HG03025 (cell line): ENCODE data around the gene PER2.
A peak's percentile ranks its signal among the peaks of the same experiment; 100 is the strongest.

Experiments
- ATAC-seq: cut with Tn5 transposase; IDR thresholded peaks from one replicate; pipeline ENCODE4 v1.9.1; 2021; ENCODE audit warnings: mild to moderate bottlenecking, moderate library complexity; ENCODE audit not compliant: unreplicated experiment, low FRiP score

PER2 gene

DNA sequence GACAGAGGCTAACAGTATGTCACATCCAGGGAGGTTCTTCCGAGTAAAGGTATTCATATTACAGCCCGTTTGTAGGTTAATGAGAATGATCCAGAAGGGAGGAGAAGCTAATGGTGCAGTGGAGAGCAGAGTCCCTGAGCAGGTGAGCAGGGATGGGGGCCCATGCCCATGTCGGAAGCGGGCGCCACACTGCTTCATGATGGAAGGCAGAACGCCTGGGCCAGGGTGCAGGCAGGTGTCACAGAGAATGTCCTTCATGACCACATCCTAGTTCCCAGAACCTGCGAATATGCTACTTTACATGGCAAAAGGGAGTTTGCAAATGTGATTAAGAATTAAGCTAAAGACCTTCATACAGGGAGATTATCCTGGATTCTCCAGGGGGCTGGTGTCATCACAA lies 52.6 kb downstream of the PER2 start:
- ATAC-seq, result no peak

GRCh38 chr2:238235331-238235732 lies 53.1 kb downstream of the PER2 start:
- no peak for ATAC-seq

DNA sequence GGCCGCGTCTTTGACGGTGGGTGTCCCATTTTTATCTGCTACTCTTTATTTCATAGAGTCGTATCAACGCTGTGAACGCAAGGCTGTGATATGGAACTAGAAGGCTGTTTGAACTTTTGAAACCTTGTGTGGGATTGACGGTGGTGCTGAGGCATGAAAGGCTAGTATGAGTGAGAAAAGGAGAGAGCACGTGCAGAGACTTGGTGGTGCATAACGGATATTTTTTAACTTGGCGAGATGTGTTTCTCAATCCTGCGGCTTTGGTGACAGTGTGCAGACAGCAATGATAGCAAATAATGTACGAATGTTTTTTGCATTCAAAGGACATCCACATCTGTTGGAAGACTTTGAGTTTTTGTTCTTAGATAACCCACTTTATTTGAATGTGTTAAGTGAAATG lies 54.8 kb downstream of the PER2 start:
- no peak for ATAC-seq

GRCh38 chr2:238231809-238232208 lies 56.6 kb downstream of the PER2 start:
- no peak for ATAC-seq

GRCh38 chr2:238231251-238231793 lies 57.1 kb downstream of the PER2 start:
- peak; percentile 58 for ATAC-seq

DNA sequence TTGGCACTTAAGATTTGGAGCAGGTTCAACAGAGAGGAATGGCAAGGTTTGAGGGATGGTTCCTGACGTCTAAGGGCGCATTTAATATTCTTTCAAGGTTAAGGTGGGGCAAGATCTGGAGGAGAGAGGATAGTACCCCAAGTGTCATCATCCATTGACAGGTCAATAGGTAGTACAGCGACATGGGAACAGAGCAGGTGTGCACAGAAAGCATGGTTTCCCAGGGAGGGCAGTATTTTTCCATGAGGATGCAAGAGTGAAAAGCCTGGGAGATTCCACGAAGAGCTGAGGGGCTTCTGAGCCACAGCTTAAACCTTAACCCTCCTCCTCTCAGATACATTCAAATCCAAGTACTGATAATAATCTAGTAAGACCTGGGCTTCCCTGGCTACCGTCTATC lies 57.7 kb downstream of the PER2 start:
- no peak for ATAC-seq

DNA sequence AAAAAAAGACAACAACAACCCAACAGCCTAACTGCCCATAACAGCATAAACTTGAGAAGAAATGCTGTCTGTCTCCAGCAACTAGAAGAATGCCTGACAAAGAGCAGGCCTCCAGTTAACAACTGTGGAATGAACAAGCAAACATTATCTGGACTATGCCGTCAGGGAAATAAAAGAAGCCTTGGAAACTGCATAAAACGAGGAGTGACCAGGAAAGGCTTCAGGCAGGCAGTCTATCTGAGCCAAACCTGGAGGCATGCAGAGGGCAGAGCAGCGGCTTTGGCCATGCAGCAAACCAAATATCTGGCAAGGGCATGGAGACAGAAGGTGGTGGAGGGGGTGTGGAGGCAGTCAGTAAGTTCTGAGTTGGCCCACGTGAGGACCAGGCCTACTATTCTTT lies 59.7 kb downstream of the PER2 start:
- no peak for ATAC-seq

GRCh38 chr2:238227587-238228032 lies 60.8 kb downstream of the PER2 start:
- ATAC-seq, result no peak

DNA sequence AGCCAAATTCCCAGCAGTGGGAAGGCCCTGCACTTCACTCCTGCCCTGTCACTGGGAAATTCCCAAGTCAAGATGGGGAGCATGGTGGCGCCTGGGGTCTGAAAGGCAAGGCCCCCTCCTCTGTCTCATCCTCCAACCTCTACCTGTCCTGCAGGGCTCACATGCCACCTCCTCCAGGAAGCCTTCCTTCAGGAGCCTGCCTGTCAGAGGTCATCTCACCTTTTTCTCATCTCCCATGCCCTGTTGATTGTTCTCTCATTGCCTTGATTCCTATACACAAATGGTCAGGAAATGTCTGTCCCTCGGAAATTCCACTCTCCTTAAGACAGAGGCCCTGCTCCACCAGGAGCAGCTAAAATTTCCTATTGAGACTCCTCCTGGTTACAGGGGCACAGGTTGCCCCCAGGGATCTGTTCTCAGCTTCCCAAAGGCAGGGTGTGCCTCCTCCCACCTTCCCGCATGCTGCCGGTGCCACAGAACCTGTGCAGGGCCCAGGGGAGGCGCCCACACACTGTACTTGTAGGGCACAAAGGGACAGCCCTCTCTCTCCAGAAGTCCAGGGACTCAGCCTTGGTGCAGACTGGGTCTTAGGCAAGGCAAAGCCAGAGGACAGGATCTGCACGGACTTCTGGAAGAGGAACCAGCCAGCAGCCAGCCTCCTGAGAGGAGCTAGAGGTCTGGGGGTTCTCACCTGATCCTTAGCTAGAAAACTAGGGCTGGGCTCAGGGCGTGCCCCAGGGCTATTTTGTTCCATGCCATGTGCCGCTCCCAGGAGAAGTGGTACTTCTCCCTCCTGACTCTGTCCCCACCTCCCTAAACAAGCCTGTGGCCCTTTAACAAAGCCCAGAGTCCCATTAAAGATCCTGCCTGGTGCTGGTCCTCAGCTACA lies 61.5 kb downstream of the PER2 start:
- no peak for ATAC-seq

DNA sequence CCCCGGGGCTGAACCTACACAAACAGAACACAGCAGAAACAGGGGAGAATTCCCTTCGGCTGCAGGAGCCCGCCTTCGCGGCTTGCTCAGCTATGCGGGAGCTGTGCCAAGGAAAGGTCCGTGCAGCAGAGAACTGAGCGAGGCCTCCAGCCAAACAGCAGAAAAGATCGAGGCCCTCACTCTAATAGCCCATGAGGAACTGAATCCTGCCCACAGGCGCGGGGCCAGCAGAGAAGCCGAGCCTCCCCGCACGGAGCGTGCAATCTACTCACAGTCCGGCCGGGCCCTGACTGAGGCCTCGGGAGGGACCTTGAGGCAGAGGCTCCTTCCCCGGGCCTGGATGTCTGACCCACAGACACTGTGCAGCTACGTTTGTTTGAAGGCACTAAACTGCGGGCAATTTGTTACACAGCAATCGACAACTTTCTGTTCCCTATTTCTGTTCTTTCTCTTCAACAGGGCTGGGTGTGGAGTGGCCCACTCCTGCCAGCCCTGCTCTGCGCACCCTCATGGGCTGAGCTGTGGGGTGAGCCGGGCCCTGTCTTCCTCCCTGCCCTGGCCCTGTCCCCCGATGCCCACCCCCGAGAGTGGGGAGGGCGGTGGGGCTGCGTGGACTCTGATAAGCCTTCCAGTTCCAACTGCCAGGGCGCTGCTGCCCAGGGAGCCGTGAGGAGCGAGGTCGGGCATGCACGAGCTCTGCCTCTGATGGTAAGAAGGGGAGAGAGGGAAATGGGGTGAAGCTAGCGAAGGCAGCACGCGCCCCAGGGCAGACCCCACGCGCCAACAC lies 62.3 kb downstream of the PER2 start:
- no peak for ATAC-seq

- no peak for ATAC-seq
These were observed 63.3 kb downstream of the PER2 start for GRCh38 chr2:238225121-238225520.

DNA sequence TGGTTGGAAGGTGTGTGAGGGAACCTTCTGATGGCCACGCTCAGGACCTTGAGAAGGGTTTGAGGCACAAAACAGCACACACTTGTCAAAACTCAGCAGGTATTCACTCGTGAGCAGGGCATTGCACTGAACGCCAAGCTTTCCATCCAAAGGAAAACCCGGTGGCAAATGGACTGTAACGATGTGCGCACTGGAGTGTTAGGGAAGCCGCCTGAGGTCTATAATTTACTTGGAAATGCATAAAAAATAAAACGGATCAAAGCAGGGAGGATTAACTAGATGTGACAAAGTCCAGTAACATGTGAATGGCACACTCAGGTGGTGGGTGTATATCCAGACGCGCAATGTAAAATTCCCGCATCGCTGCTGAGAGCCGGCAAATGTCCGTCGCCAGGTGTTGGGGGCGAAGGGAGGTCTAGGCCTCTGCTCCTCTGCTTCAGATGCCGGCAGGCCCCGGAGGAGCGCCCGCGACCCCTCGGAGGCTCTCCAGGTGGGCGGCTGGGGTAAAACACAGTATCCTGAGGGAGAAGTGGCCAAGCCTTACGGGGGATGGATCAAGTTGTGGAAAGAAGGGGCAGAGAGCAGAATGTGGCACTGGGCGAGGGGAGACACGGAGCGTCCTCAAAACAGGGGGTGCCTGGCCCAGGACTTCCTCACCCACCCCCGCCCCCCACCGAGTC lies 63.9 kb downstream of the PER2 start:
- no peak for ATAC-seq

- no peak for ATAC-seq
These were observed 67.4 kb downstream of the PER2 start for GRCh38 chr2:238220892-238221521.

DNA sequence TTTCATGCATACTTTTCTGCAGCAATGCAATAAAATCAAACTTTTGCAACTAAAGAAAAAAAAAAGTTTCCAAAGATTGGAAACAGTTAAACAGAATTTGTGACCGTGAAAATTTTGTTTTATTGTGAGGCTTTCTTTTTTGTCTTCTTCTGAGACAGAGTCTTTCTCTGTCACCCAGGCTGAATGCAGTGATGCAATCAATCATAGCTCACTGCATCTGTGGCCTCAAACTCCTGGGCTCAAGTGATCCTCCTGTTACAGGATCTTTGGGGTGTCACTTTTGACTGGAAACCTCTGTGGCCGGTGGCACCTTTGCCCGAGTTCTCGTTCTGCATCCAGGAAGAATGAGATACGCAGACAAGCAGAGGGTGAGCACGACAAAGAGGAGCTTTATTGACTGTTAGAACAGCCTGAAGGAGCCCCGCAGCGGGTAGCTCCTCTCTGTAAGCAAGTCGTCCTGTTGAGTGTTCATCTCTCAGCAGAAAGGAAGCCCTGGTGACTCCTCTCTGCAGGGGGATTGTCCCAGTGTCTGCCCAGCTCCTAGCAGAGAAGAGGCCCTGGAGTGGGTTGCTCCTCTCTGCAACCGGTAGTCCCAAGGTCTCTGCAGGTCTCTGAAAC lies 68.0 kb downstream of the PER2 start:
- ATAC-seq, result no peak

DNA sequence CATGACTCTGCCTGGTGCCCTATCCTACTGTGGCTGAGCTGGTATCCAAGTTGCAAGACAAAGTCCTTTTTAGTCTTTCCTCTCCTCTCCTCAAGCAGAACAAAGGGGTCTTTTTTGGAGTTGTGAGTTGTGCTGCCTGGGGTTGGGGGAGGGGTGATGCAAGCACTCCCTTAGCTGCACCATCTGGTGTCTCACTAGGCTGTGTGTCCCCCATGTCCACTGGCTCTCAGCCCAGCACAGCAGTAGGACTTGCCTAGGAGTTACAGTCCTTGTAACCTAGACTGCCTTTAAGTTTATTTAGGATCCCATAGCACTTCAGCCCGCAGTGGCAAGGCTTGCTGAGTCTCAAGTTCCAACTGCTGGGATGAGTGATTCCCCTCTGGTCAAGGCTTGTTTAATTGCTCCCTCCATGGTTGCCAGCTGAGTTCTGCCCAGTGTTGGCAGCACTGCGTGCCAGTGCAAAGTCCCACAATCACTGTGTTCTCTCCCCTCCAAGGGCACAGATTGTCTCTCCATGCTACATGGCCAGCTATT lies 71.7 kb downstream of the PER2 start:
- no peak for ATAC-seq

DNA sequence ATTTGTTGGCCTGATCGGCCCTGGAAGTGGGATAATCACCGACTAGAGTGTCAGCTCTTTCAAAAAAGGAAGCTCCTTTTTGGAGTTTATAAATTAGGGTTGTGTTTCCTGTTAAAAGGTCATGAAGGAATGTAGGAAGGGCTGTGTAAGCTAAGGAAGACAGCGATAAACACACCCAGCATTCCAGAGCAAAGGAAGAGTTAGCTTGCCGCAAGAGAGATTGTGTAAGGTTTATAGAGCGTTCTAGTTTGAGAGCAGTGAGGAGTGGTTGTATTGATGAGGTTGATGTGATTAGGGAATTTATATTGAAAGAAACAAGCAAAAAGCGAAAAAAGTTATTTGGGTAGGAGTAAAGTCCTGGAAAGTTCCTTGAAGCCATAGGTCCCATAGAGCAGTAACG lies 81.4 kb downstream of the PER2 start:
- no peak for ATAC-seq

DNA sequence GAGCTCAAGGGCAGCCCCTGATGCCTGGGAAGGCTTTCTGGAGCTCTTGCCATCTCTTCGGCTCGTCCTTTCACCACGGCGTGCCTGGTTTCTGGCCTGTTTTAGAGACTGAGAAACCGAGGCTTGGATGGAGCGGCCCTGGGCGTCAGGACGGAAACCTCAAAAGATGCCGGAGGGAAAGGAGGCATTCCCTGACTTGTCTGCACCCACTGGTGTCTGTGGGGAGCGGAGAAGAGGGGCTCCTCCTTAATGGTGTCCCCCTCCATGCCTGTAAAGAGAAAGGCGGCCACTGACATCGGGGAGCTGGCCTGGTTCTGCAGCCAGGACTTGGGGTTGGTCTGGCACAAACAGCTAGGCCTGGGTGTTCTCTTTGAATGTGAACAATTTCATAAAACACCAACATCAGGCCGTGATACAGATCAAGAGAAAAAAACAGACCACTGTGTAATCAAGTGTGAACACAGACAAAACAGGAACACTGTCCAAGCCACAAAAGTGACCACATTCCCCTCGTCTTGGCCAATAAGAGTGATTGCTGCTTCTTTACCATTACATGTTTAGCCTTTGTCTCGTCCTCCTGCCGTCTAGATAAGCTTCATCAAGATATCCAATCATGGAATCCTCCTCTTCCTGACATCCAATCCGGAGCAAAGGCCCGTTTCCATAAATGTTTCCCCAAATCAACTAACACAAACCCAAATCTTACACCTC lies 84.3 kb downstream of the PER2 start:
- peak; percentile 5 for ATAC-seq

DNA sequence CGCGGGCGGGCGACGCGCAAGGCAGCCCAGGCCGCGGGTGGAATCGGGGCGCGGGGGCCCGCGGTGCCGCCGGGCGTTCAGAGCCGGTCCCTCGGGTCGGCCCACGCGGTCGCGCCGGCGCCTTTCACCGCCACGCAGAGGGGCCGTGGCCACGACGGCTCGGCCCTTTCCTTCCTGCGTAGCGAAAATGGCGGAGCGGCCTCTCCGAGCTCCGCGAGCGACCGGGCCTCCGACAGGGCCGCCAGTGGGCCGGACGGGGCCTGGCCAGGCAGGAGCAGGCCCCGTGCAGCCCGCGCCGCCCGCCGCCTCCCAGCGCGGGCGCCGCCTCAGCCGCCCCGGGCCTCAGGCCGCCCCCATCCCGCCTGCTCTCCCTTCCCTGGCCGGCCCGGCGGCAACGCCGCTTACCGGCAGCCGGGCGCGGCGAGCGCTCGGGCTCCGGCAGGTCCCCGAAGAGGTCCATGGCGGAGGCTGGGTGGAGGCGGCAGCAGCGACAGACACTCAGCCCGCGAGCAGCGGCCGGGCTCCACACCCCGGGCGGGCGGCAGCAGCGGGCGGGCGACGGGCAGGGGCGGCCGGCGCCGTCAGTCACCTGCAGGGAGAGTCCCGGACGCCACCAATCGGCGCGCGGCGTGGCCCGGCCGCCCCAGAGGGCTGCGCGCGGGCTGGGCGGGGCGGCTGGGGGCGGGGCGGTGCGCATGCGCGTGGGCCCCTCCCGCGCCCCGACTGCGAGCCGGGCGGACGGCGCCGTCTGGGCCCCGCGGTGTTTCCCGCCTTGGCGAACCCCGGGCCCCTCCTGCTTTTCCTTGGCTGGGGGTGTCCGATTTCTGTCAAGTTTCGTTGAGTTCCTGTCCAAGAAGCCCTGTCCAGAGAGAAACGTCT lies 85.1 kb downstream of the PER2 start, which contains the start of gene ILKAP:
ILKAP (minus strand) TSS at position 602 of the 879 bp plus-strand sequence; CDS start at position 460, 142 bp downstream.
- peak; percentile 92 for ATAC-seq
